ENCODE results near the gene FLVCR2. TPM values are rescaled to one million over a fixed set of nuclear protein-coding genes. Genes with fewer than 3 reads are reported as not detected.
A peak's percentile ranks its signal among the peaks of the same experiment; 100 is the strongest.

The FLVCR2 gene
- polyA plus RNA-seq, 1 of the 3 experiments (the other 2 are of a cell fraction): 0.05 TPM

- 71% methylated on average over 5 of the region's 5 CpGs for WGBS (ENCODE audit: low lambda C conversion rate)
- TF ChIP-seq EZH2phosphoT487 (IDR thresholded peaks at IDR 0.05; ENCODE audit: borderline replicate concordance, low read depth) (no peak), NRF1 (IDR thresholded peaks at IDR 0.05; ENCODE audit: low read depth, low read length) (no peak), NFIC (IDR thresholded peaks at IDR 0.05; ENCODE audit: borderline replicate concordance) (no peak), RFX5 (IDR thresholded peaks at IDR 0.05; ENCODE audit: low read length) (no peak), RAD21 (IDR thresholded peaks at IDR 0.05; ENCODE audit: low read length) (no peak), SMC3 (IDR thresholded peaks at IDR 0.05; ENCODE audit: low read depth, low read length) (no peak), POLR2AphosphoS5 (IDR thresholded peaks at IDR 0.05; ENCODE audit: low read depth, low read length) (no peak), TAF1 (IDR thresholded peaks at IDR 0.05; ENCODE audit: borderline replicate concordance, low read depth, low read length) (no peak), YY1 (IDR thresholded peaks at IDR 0.05; ENCODE audit: low read depth) (no peak), CHD2 (IDR thresholded peaks at IDR 0.05; ENCODE audit: low read length, partially characterized antibody) (no peak)
- H3F3A ChIP-seq (replicated peaks; ENCODE audit: insufficient read depth): no peaks in the 10 kb centered on the region
- H3K79me2 ChIP-seq (ENCODE audit: insufficient read depth): no peaks in the 10 kb centered on the region
- H3K9me2 ChIP-seq: no peaks in the 10 kb centered on the region
- no peak for DNase-seq
- peaks cover 4% of the 10 kb centered on the region; the same call in 1 of the 2 replicates for H3K27me3 ChIP-seq (ENCODE audit: insufficient read depth)
- no peak overlapping the region for H2AFZ ChIP-seq (ENCODE audit: low read depth)
- H3K36me3 ChIP-seq (replicated peaks in 1 of 2; ENCODE audit: control insufficient read depth in 1 of 2, insufficient read depth in 2 of 2, low read length in 1 of 2): no peaks in the 10 kb centered on the region
- no peak overlapping the region for H3K27ac ChIP-seq (ENCODE audit: low read depth in 2 of 2, low read length in 1 of 2)
- no peaks in the 10 kb centered on the region for H3K9me3 ChIP-seq
- peaks cover 0 to 11% of the 10 kb centered on the region in 2 experiments; a peak in 1 of 4 replicates for H3K4me1 ChIP-seq (ENCODE audit: control insufficient read depth in 1 of 2, insufficient read depth in 2 of 2, low read depth in 1 of 2, low read length in 1 of 2)
- POLR2A ChIA-PET: no interaction called here
- no peaks in the 10 kb centered on the region for H4K20me1 ChIP-seq (ENCODE audit: insufficient read depth)
- H3K4me2 ChIP-seq: no peak overlapping the region
- CTCF ChIA-PET: interaction anchor here (1.5 kb wide), 1 partner anchor 54 kb away, joined by 3 read pairs; no protein-coding TSS in a partner anchor
- H3K4me3 ChIP-seq (ENCODE audit: low read depth in 2 of 2, low read length in 1 of 2): no peak overlapping the region
- no peak overlapping the region for H3K9ac ChIP-seq
Measured at GRCh38 chr14:75631453-75631831, 53.0 kb downstream of the FLVCR2 start.

GRCh38 chr14:75634848-75635247 lies 56.4 kb downstream of the FLVCR2 start:
- peaks cover 4% of the 10 kb centered on the region; the same call in 1 of the 2 replicates for H3K27me3 ChIP-seq (ENCODE audit: insufficient read depth)
- DNase-seq: no peak
- H3K9me2 ChIP-seq: no peaks in the 10 kb centered on the region
- no peaks in the 10 kb centered on the region for H3K36me3 ChIP-seq (replicated peaks in 1 of 2; ENCODE audit: control insufficient read depth in 1 of 2, insufficient read depth in 2 of 2, low read length in 1 of 2)
- H3K9me3 ChIP-seq: no peaks in the 10 kb centered on the region
- H2AFZ ChIP-seq (ENCODE audit: low read depth): no peak overlapping the region
- TF ChIP-seq TEAD4 (IDR thresholded peaks at IDR 0.05; ENCODE audit: borderline replicate concordance, insufficient read depth) (no peak), YY1 (IDR thresholded peaks at IDR 0.05; ENCODE audit: low read depth) (no peak), SMC3 (IDR thresholded peaks at IDR 0.05; ENCODE audit: low read depth, low read length) (no peak), MAX (IDR thresholded peaks at IDR 0.05; ENCODE audit: low read depth) (no peak), ZBTB33 (IDR thresholded peaks at IDR 0.05; ENCODE audit: borderline replicate concordance, low read depth) (no peak), USF2 (IDR thresholded peaks at IDR 0.05; ENCODE audit: borderline replicate concordance, low read depth, low read length) (no peak), GATA2 (CRISPR knock-in tag; IDR thresholded peaks at IDR 0.05) (no peak), ELF1 (IDR thresholded peaks at IDR 0.05) (no peak), PBX3 (IDR thresholded peaks at IDR 0.05) (no peak), RCOR1 (IDR thresholded peaks at IDR 0.05; ENCODE audit: low read length) (no peak), MXI1 (IDR thresholded peaks at IDR 0.05; ENCODE audit: low read depth, low read length) (no peak), CTCF (IDR thresholded peaks at IDR 0.05) (no peak), FOXJ3 (CRISPR knock-in tag; IDR thresholded peaks at IDR 0.05) (no peak), FOSL2 (IDR thresholded peaks at IDR 0.05; ENCODE audit: borderline replicate concordance, low read depth) (no peak)
- peak overlapping the region in 1 of 2 experiments; percentile 94; a peak in 1 of 4 replicates for H3K27ac ChIP-seq (ENCODE audit: low read depth in 2 of 2, low read length in 1 of 2)
- no peak overlapping the region for H3K4me3 ChIP-seq (ENCODE audit: low read depth in 2 of 2, low read length in 1 of 2)
- H3F3A ChIP-seq (replicated peaks; ENCODE audit: insufficient read depth): no peaks in the 10 kb centered on the region
- H3K79me2 ChIP-seq (ENCODE audit: insufficient read depth): no peaks in the 10 kb centered on the region
- H3K4me1 ChIP-seq (ENCODE audit: control insufficient read depth in 1 of 2, insufficient read depth in 2 of 2, low read depth in 1 of 2, low read length in 1 of 2): peaks cover 0 to 16% of the 10 kb centered on the region in 2 experiments; a peak in 2 of 4 replicates
- 75% methylated on average over 5 of the region's 5 CpGs for WGBS (ENCODE audit: low lambda C conversion rate)
- ChIA-PET POLR2A (no interaction called here), CTCF (interaction anchor here (0.6 to 5.2 kb wide), 6 partner anchors 8 to 73 kb away, joined by 3 to 41 read pairs (median 6); no protein-coding TSS in a partner anchor)
- no peaks in the 10 kb centered on the region for H4K20me1 ChIP-seq (ENCODE audit: insufficient read depth)
- no peak overlapping the region for H3K9ac ChIP-seq
- H3K4me2 ChIP-seq: no peak overlapping the region

Data from SK-N-SH (cell line).